ENCODE results near the gene BCORL1.

Gene BCORL1

GRCh38 chrX:130012683-130013082, 30.2 kb downstream of the BCORL1 start:
- Histone ChIP-seq H3K4me1 (no peaks in the 10 kb centered on the region), H3K4me3 (no peak overlapping the region), H3K9me3 (no peaks in the 10 kb centered on the region), H3K27ac (no peak overlapping the region), H3K27me3 (no peaks in the 10 kb centered on the region), H3K36me3 (peaks cover 5 to 61% (median 29%) of the 10 kb centered on the region in 3 donors)
- no peak for TF ChIP-seq CTCF (IDR thresholded peaks at IDR 0.05)
- intact Hi-C loops (cut with DNase I; ENCODE audit: low total_unique reads), result no loop called here
- DNase-seq, result no peak

DNA sequence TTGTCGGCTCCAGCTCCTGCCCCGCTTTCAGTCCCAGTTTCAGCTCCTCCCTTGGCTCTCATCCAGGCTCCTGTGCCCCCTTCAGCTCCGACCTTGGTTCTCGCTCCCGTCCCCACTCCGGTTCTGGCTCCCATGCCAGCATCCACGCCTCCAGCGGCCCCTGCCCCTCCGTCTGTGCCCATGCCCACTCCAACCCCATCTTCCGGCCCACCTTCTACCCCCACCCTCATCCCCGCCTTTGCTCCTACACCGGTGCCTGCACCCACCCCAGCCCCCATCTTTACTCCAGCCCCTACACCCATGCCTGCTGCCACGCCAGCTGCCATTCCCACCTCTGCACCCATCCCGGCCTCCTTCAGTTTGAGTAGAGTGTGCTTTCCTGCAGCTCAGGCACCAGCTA, 31.2 kb downstream of the BCORL1 start:
- Histone ChIP-seq H3K27ac (no peak overlapping the region), H3K4me1 (peaks cover 0 to 3% (median 0%) of the 10 kb centered on the region in 4 donors), H3K36me3 (peaks cover 5 to 63% (median 29%) of the 10 kb centered on the region in 3 donors), H3K9me3 (no peaks in the 10 kb centered on the region), H3K4me3 (no peak overlapping the region), H3K27me3 (no peaks in the 10 kb centered on the region)
- no peak for TF ChIP-seq CTCF (IDR thresholded peaks at IDR 0.05)
- DNase-seq, result no peak
- intact Hi-C loops (cut with DNase I; ENCODE audit: low total_unique reads), result no loop called here

DNA sequence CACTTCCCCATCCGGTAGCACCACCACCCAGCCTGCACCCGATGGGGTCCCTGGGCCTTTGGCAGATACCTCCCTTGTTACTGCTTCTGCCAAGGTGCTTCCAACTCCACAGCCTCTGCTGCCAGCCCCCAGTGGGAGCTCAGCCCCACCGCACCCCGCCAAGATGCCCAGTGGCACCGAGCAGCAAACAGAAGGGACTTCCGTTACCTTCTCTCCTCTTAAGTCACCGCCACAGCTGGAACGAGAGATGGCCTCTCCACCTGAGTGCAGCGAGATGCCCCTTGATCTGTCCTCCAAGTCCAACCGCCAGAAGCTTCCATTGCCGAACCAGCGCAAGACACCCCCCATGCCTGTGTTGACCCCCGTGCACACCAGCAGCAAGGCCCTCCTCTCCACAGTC, 31.9 kb downstream of the BCORL1 start:
- Histone ChIP-seq H3K9me3 (no peaks in the 10 kb centered on the region), H3K4me1 (peaks cover 0 to 10% (median 0%) of the 10 kb centered on the region in 4 donors), H3K27me3 (no peaks in the 10 kb centered on the region), H3K4me3 (no peak overlapping the region), H3K36me3 (peaks cover 5 to 56% (median 24%) of the 10 kb centered on the region in 3 donors), H3K27ac (no peak overlapping the region)
- TF ChIP-seq CTCF (IDR thresholded peaks at IDR 0.05), result no peak
- DNase-seq, result no peak
- intact Hi-C loops (cut with DNase I; ENCODE audit: low total_unique reads), result no loop called here

GRCh38 chrX:130014770-130015169, 32.3 kb downstream of the BCORL1 start:
- TF ChIP-seq CTCF (IDR thresholded peaks at IDR 0.05), result no peak
- Histone ChIP-seq H3K36me3 (peaks cover 5 to 56% (median 24%) of the 10 kb centered on the region in 3 donors), H3K9me3 (no peaks in the 10 kb centered on the region), H3K4me1 (peaks cover 0 to 14% (median 0%) of the 10 kb centered on the region in 4 donors), H3K27ac (no peak overlapping the region), H3K27me3 (no peaks in the 10 kb centered on the region), H3K4me3 (no peak overlapping the region)
- DNase-seq, result no peak
- intact Hi-C loops (cut with DNase I; ENCODE audit: low total_unique reads), result no loop called here

DNA sequence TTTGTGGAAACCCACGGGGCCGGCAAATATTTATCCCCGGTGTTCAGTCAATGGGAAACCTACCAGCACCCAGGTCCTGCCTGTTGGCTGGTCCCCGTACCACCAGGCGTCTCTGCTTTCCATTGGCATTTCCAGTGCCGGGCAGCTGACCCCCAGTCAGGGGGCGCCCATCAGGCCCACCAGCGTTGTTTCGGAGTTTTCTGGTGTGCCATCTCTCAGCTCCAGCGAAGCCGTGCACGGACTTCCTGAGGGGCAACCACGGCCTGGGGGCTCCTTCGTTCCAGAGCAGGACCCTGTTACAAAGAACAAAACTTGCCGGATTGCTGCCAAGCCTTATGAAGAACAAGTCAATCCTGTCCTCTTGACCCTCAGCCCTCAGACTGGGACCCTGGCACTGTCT, 32.7 kb downstream of the BCORL1 start:
- Histone ChIP-seq H3K36me3 (peaks cover 5 to 56% (median 24%) of the 10 kb centered on the region in 3 donors), H3K4me1 (peaks cover 0 to 14% (median 0%) of the 10 kb centered on the region in 4 donors), H3K4me3 (no peak overlapping the region), H3K9me3 (no peaks in the 10 kb centered on the region), H3K27ac (no peak overlapping the region), H3K27me3 (no peaks in the 10 kb centered on the region)
- no peak for DNase-seq
- intact Hi-C loops (cut with DNase I; ENCODE audit: low total_unique reads), result no loop called here
- no peak for TF ChIP-seq CTCF (IDR thresholded peaks at IDR 0.05)

- no peak for TF ChIP-seq CTCF (IDR thresholded peaks at IDR 0.05)
- Histone ChIP-seq H3K27me3 (no peaks in the 10 kb centered on the region), H3K9me3 (no peaks in the 10 kb centered on the region), H3K36me3 (peaks cover 10 to 65% (median 42%) of the 10 kb centered on the region in 3 donors), H3K27ac (no peak overlapping the region), H3K4me1 (peaks cover 0 to 14% (median 0%) of the 10 kb centered on the region in 4 donors), H3K4me3 (no peak overlapping the region)
- intact Hi-C loops (cut with DNase I; ENCODE audit: low total_unique reads), result no loop called here
- no peak for DNase-seq
Measured at GRCh38 chrX:130018143-130018542, 35.7 kb downstream of the BCORL1 start.
